Measurements from ENCODE around the gene OR52I2.
A peak's percentile ranks its signal among the peaks of the same experiment; 100 is the strongest.

The OR52I2 gene

GRCh38 chr11:4606231-4607015, 24.9 kb downstream of the OR52I2 start:
- TF ChIP-seq TAF1 (IDR thresholded peaks at IDR 0.05; ENCODE audit: borderline replicate concordance, insufficient read depth, low read length) (no peak), POLR2AphosphoS5 (IDR thresholded peaks at IDR 0.05; ENCODE audit: low read depth, low read length) (no peak), SIN3A (IDR thresholded peaks at IDR 0.05; ENCODE audit: borderline replicate concordance, insufficient read depth, low read length) (no peak), REST (IDR thresholded peaks at IDR 0.05; ENCODE audit: insufficient read depth in 1 of 2, low read depth in 2 of 2, low read length in 2 of 2) (no peak), FOXP2 (optimal IDR thresholded peaks at IDR 0.05; ENCODE audit: borderline replicate concordance, extremely low read depth, extremely low read length, insufficient read depth) (no peak)

- TF ChIP-seq TAF1 (IDR thresholded peaks at IDR 0.05; ENCODE audit: borderline replicate concordance, insufficient read depth, low read length) (no peak), FOXP2 (optimal IDR thresholded peaks at IDR 0.05; ENCODE audit: borderline replicate concordance, extremely low read depth, extremely low read length, insufficient read depth) (no peak), REST (IDR thresholded peaks at IDR 0.05; ENCODE audit: insufficient read depth in 1 of 2, low read depth in 2 of 2, low read length in 2 of 2) (no peak), POLR2AphosphoS5 (IDR thresholded peaks at IDR 0.05; ENCODE audit: low read depth, low read length) (no peak), SIN3A (IDR thresholded peaks at IDR 0.05; ENCODE audit: borderline replicate concordance, insufficient read depth, low read length) (no peak)
Observed at GRCh38 chr11:4607096-4607495, 25.6 kb downstream of the OR52I2 start.

GRCh38 chr11:4607781-4608666, 26.5 kb downstream of the OR52I2 start, which contains the start of gene TRIM68:
TSS of gene TRIM68 (minus strand) at chr11:4608231. CDS start at chr11:4605504, 2,727 bp downstream.
- TF ChIP-seq POLR2AphosphoS5 (IDR thresholded peaks at IDR 0.05; ENCODE audit: low read depth, low read length), result peak; percentile 97
- TF ChIP-seq REST (IDR thresholded peaks at IDR 0.05; ENCODE audit: insufficient read depth in 1 of 2, low read depth in 2 of 2, low read length in 2 of 2), result 0 out of 4 replicates have a peak, but pooled peaks of 1 of the 2 experiments have one; percentile 14
- TF ChIP-seq SIN3A (IDR thresholded peaks at IDR 0.05; ENCODE audit: borderline replicate concordance, insufficient read depth, low read length), result no peak
- peak; percentile 67; the same call in 1 of the 2 replicates for TF ChIP-seq TAF1 (IDR thresholded peaks at IDR 0.05; ENCODE audit: borderline replicate concordance, insufficient read depth, low read length)
- no peak for TF ChIP-seq FOXP2 (optimal IDR thresholded peaks at IDR 0.05; ENCODE audit: borderline replicate concordance, extremely low read depth, extremely low read length, insufficient read depth)

- no peak for TF ChIP-seq TAF1 (IDR thresholded peaks at IDR 0.05; ENCODE audit: borderline replicate concordance, insufficient read depth, low read length)
- no peak for TF ChIP-seq REST (IDR thresholded peaks at IDR 0.05; ENCODE audit: insufficient read depth in 1 of 2, low read depth in 2 of 2, low read length in 2 of 2)
- TF ChIP-seq POLR2AphosphoS5 (IDR thresholded peaks at IDR 0.05; ENCODE audit: low read depth, low read length), result no peak
- no peak for TF ChIP-seq FOXP2 (optimal IDR thresholded peaks at IDR 0.05; ENCODE audit: borderline replicate concordance, extremely low read depth, extremely low read length, insufficient read depth)
- no peak for TF ChIP-seq SIN3A (IDR thresholded peaks at IDR 0.05; ENCODE audit: borderline replicate concordance, insufficient read depth, low read length)
Observed at GRCh38 chr11:4610258-4610935, 28.9 kb downstream of the OR52I2 start.
